A549 (cell line): ENCODE results near the gene TRIM41. TPM values are rescaled to one million over a fixed set of nuclear protein-coding genes. Genes with fewer than 3 reads are reported as not detected.

Experiments
- ATAC-seq, 2 experiments: fragments of 200-7000 bp in 1 of 2; fragments of >200 bp in 1 of 2; cut with Nextera tagmentation in 1 of 2; cut with Tn5 transposase in 1 of 2; 3 replicates each; pipeline versions ENCODE4 v1.8.0 to v1.9.1; 2018 to 2020; ENCODE audit warnings: mild to moderate bottlenecking in 1 of 2, moderate library complexity in 1 of 2
- CTCF ChIA-PET: fragments of 300-600 bp; sonication (Branson Sonifier 250); formaldehyde crosslinking; extraction: SDS; loops from one replicate; lab custom pipeline; 2021; ENCODE audit warnings: antibody characterized with exemption, inconsistent platforms; lab: Yijun Ruan, JAX
- POLR2A ChIA-PET: fragments of 350-600 bp; formaldehyde crosslinking; extraction: SDS; loops from one replicate; lab custom pipeline; 2021; ENCODE audit warnings: antibody characterized with exemption, inconsistent platforms; lab: Yijun Ruan, JAX
- DNase-seq, 2 experiments: peaks; one replicate each; pipeline versions ENCODE4 v3.0.0 to v3.0.0-alpha.2; 2011 to 2016; ENCODE audit warnings: low read depth in 1 of 2, low spot score in 1 of 2
- FAIRE-seq: peaks from 2 replicates; lab custom pipeline; 2011; peaks lifted over from hg19 to GRCh38; lab: Jason Lieb, UNC
- H3K27ac ChIP-seq, 2 experiments: fragments of >200 bp; sonication (Bioruptor Twin); formaldehyde crosslinking; 3 replicates each; pipeline ENCODE4 v1.5.1; 2016 to 2017
- H3K4me1 ChIP-seq: fragments of >200 bp; sonication (Bioruptor Twin); formaldehyde crosslinking; 3 replicates; pipeline ENCODE4 v1.6.1; 2016
- H3K4me2 ChIP-seq: fragments of >200 bp; sonication (Bioruptor Twin); formaldehyde crosslinking; 3 replicates; pipeline ENCODE4 v1.6.1; 2016
- H3K4me3 ChIP-seq: fragments of >200 bp; sonication (Bioruptor Twin); formaldehyde crosslinking; 3 replicates; pipeline ENCODE4 v1.5.1; 2016
- H3K9me3 ChIP-seq: fragments of >200 bp; sonication (Bioruptor Twin); formaldehyde crosslinking; 3 replicates; pipeline ENCODE4 v1.6.1; 2016
- BHLHE40 ChIP-seq: IDR thresholded peaks from 2 replicates; pipeline ENCODE4 v1.6.1; 2012; ENCODE audit warnings: low read depth, low read length, inconsistent platforms
- CBX2 ChIP-seq: fragments of 200-600 bp; sonication (generic); IDR thresholded peaks from 2 replicates; pipeline ENCODE4 v1.6.1; 2016; ENCODE audit warnings: low read depth, mild to moderate bottlenecking, borderline replicate concordance
- CTCF ChIP-seq: fragments of >200 bp; sonication (Bioruptor Twin); formaldehyde crosslinking; IDR thresholded peaks from 3 replicates; pipeline ENCODE4 v1.5.1; 2016
- E2F6 ChIP-seq: IDR thresholded peaks from 2 replicates; pipeline ENCODE4 v1.6.1; 2012; ENCODE audit warnings: low read depth, borderline replicate concordance
- EP300 ChIP-seq, 2 experiments: fragments of >200 bp; sonication (Bioruptor Twin); formaldehyde crosslinking; IDR thresholded peaks; 2 replicates in 1 of 2; 3 replicates in 1 of 2; pipeline ENCODE4 v1.6.1; 2016 to 2017
- ESRRA ChIP-seq: fragments of 150-350 bp; IDR thresholded peaks from 2 replicates; pipeline ENCODE4 v1.6.1; 2014; ENCODE audit warnings: mild to moderate bottlenecking, low read length, borderline replicate concordance
- FOSL2 ChIP-seq, 2 experiments: fragments of 450-650 bp in 1 of 2; fragments of >200 bp in 1 of 2; sonication (Bioruptor Twin) in 1 of 2; formaldehyde crosslinking; IDR thresholded peaks; 2 replicates each; pipeline versions ENCODE4 v1.5.0 to v1.6.1; 2016 to 2020; ENCODE audit warnings: mild to moderate bottlenecking in 1 of 2, moderate library complexity in 1 of 2
- FOXS1 ChIP-seq: fragments of 250-450 bp; sonication (Bioruptor Pico); IDR thresholded peaks from 2 replicates; pipeline ENCODE4 v1.5.0; 2020; ENCODE audit warnings: mild to moderate bottlenecking, moderate library complexity
- HOXA7 ChIP-seq: fragments of 250-450 bp; sonication (Bioruptor Pico); IDR thresholded peaks from 2 replicates; pipeline ENCODE4 v1.5.0; 2020; ENCODE audit warnings: mild to moderate bottlenecking, moderate library complexity
- HOXB13 ChIP-seq: fragments of 250-450 bp; sonication (Bioruptor Pico); IDR thresholded peaks from 2 replicates; pipeline ENCODE4 v1.5.0; 2020; ENCODE audit warnings: low read depth, mild to moderate bottlenecking, moderate library complexity
- HOXB5 ChIP-seq: fragments of 250-450 bp; sonication (Bioruptor Pico); IDR thresholded peaks from 2 replicates; pipeline ENCODE4 v1.5.0; 2020; ENCODE audit warnings: mild to moderate bottlenecking, moderate library complexity
- JUNB ChIP-seq: fragments of >200 bp; sonication (Bioruptor Twin); formaldehyde crosslinking; IDR thresholded peaks from 2 replicates; pipeline ENCODE4 v1.6.1; 2016
- KDM1A ChIP-seq: fragments of 200-600 bp; sonication (generic); IDR thresholded peaks from 2 replicates; pipeline ENCODE4 v1.6.1; 2016; ENCODE audit warnings: low read depth, mild to moderate bottlenecking
- KDM5A ChIP-seq: fragments of 200-600 bp; sonication (generic); IDR thresholded peaks from 2 replicates; pipeline ENCODE4 v1.6.1; 2016; ENCODE audit warnings: antibody characterized with exemption, mild to moderate bottlenecking
- MAX ChIP-seq: IDR thresholded peaks from 2 replicates; pipeline ENCODE4 v1.6.1; 2012
- MAZ ChIP-seq: fragments of 150-350 bp; IDR thresholded peaks from 2 replicates; pipeline ENCODE4 v1.6.1; 2014; ENCODE audit warnings: antibody characterized with exemption, low read depth, low read length, borderline replicate concordance
- MYC ChIP-seq: IDR thresholded peaks from 2 replicates; pipeline ENCODE4 v1.6.1; 2012; ENCODE audit warnings: mild to moderate bottlenecking, inconsistent platforms, low read length, improper control_type of control experiment, borderline replicate concordance
- NPAS2 ChIP-seq: fragments of 250-450 bp; sonication (Bioruptor Pico); IDR thresholded peaks from 2 replicates; pipeline ENCODE4 v1.8.0; 2022; ENCODE audit warnings: mild to moderate bottlenecking, moderate library complexity, borderline replicate concordance
- NR3C1 ChIP-seq: fragments of >200 bp; sonication (Bioruptor Twin); formaldehyde crosslinking; IDR thresholded peaks from 3 replicates; pipeline ENCODE4 v1.6.1; 2017
- RCOR1 ChIP-seq: fragments of 150-350 bp; IDR thresholded peaks from 2 replicates; pipeline ENCODE4 v1.6.1; 2014; ENCODE audit warnings: antibody characterized with exemption, low read length, low read depth
- REST ChIP-seq: fragments of 200-600 bp; sonication (generic); IDR thresholded peaks from 2 replicates; pipeline ENCODE4 v1.6.1; 2016; ENCODE audit warnings: antibody characterized with exemption, mild to moderate bottlenecking, moderate library complexity
- TFCP2L1 ChIP-seq: fragments of 250-450 bp; sonication (Bioruptor Pico); IDR thresholded peaks from 2 replicates; pipeline ENCODE4 v1.5.0; 2021; ENCODE audit warnings: mild to moderate bottlenecking
- ZC3H11A ChIP-seq: fragments of 450-650 bp; IDR thresholded peaks from 2 replicates; pipeline ENCODE4 v1.6.1; 2014; ENCODE audit warnings: antibody characterized with exemption, mild to moderate bottlenecking
- ZNF302 ChIP-seq: fragments of 250-450 bp; sonication (Bioruptor Pico); IDR thresholded peaks from 2 replicates; pipeline ENCODE4 v1.9.0; 2021; ENCODE audit warnings: inconsistent platforms, mild to moderate bottlenecking, moderate library complexity
- ZSCAN20 ChIP-seq: fragments of 250-450 bp; sonication (Bioruptor Pico); IDR thresholded peaks from 2 replicates; pipeline ENCODE4 v1.8.0; 2022; ENCODE audit warnings: mild to moderate bottlenecking, moderate library complexity
- WGBS: methylation state at CpG from one replicate; pipeline ENCODE4 v1.1.6; 2017; ENCODE audit errors: missing lambda C conversion rate; 5-methylcytosine and 5-hydroxymethylcytosine counted together
- polyA plus RNA-seq, 4 experiments: library from polyadenylated mRNA; depleted of rRNA in 3 of 4; stranded (reverse); fragments of >200 nt; fragmentation: RNase III in 1 of 4; extraction: RNeasy Plus Mini Kit Qiagen cat#74134 plus additional on column Dnase treatment in 1 of 4; gene quantifications; 2 replicates in 3 of 4; 3 replicates in 1 of 4; pipeline ENCODE4 v1.2.3, GENCODE V29; 2011 to 2017

The TRIM41 gene
- polyA plus RNA-seq, 2 of the 4 experiments (the other 2 are of a cell fraction), result 22.7 to 32.5 TPM

GRCh38 chr5:181191526-181192336 is 31.4 kb upstream of the TRIM41 start (continued):
- TF ChIP-seq ZSCAN20, result no peak
- TF ChIP-seq BHLHE40, result no peak

GRCh38 chr5:181192337-181193046 is 30.6 kb upstream of the TRIM41 start:
- TF ChIP-seq EP300 (IDR thresholded peaks at IDR 0.05), result no peak
- TF ChIP-seq TFCP2L1 (CRISPR knock-in tag), result no peak
- no peak for TF ChIP-seq HOXA7
- no peak for TF ChIP-seq KDM1A
- TF ChIP-seq FOSL2 (IDR thresholded peaks at IDR 0.05), result no peak
- peak; percentile 21; the same call in 1 of the 2 replicates for TF ChIP-seq FOSL2 (CRISPR knock-in tag; IDR thresholded peaks at IDR 0.05)
- no peak for TF ChIP-seq NR3C1
- TF ChIP-seq FOXS1, result no peak
- no peak for TF ChIP-seq ESRRA
- no peak for TF ChIP-seq HOXB13 (CRISPR knock-in tag)
- no peak for TF ChIP-seq REST
- TF ChIP-seq KDM5A, result no peak
- TF ChIP-seq MYC, result no peak
- no peak for TF ChIP-seq CBX2
- peak; percentile 30; the same call in 1 of the 2 replicates for TF ChIP-seq MAX
- TF ChIP-seq E2F6, result 0 out of 2 replicates have a peak, but pooled peaks have one; percentile 16
- TF ChIP-seq HOXB5 (CRISPR knock-in tag), result no peak
- no peak for TF ChIP-seq ZNF302 (CRISPR knock-in tag)
- no peak for TF ChIP-seq RCOR1
- no peak for TF ChIP-seq ZC3H11A
- TF ChIP-seq CTCF, result no peak
- TF ChIP-seq MAZ, result no peak
- TF ChIP-seq NPAS2 (CRISPR knock-in tag), result no peak
- no peak for TF ChIP-seq JUNB
- FAIRE-seq, result no peak
- Histone ChIP-seq H3K27ac (peak overlapping the region; percentile 90 to 94), H3K4me1 (peaks cover 12% of the 10 kb centered on the region), H3K4me3 (peak overlapping the region; percentile 82), H3K9me3 (no peaks in the 10 kb centered on the region), H3K4me2 (peak overlapping the region; percentile 98)
- ChIA-PET POLR2A (interaction anchor here (1.0 to 6.4 kb wide), 13 partner anchors 7 to 384 kb away, joined by 3 to 159 read pairs (median 5); partner anchors contain the start of genes RACK1, TRIM41 and TRIM7), CTCF (interaction anchor here (0.7 to 4.5 kb wide), 12 partner anchors 9 to 864 kb away, joined by 3 to 36 read pairs (median 3); partner anchors contain the start of gene TRIM7)
- WGBS, result 29% methylated on average over 12 of the region's 12 CpGs
- no peak for ATAC-seq
- no peak for DNase-seq
